Lower leg skin (tissue), 3 donors: ENCODE measurements around the gene ACOXL.
"Not testable (repeated sequence)": the region's sequence is repeated elsewhere in the genome, so short reads cannot be mapped to it uniquely, and the experiment has no call there.

Experiments
- POLR2A ChIP-seq, 2 donors: fragments of 450-650 bp; IDR thresholded peaks; one replicate each; pipeline ENCODE4 v1.6.1; 2016 to 2017; ENCODE audit warnings: antibody characterized with exemption in 2 of 2, mild to moderate bottlenecking in 1 of 2, moderate library complexity in 1 of 2
- TF ChIP-seq, protein P1 (sequence below), 3 donors: fragments of 450-650 bp; IDR thresholded peaks; one replicate each; pipeline ENCODE4 v1.5.1; 2016; ENCODE audit warnings: antibody characterized with exemption in 3 of 3, mild to moderate bottlenecking in 3 of 3, moderate library complexity in 2 of 3

GRCh38 chr2:110687775-110688484 lies 44.4 kb upstream of the ACOXL start:
- TF ChIP-seq, protein P1, sequence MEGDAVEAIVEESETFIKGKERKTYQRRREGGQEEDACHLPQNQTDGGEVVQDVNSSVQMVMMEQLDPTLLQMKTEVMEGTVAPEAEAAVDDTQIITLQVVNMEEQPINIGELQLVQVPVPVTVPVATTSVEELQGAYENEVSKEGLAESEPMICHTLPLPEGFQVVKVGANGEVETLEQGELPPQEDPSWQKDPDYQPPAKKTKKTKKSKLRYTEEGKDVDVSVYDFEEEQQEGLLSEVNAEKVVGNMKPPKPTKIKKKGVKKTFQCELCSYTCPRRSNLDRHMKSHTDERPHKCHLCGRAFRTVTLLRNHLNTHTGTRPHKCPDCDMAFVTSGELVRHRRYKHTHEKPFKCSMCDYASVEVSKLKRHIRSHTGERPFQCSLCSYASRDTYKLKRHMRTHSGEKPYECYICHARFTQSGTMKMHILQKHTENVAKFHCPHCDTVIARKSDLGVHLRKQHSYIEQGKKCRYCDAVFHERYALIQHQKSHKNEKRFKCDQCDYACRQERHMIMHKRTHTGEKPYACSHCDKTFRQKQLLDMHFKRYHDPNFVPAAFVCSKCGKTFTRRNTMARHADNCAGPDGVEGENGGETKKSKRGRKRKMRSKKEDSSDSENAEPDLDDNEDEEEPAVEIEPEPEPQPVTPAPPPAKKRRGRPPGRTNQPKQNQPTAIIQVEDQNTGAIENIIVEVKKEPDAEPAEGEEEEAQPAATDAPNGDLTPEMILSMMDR (IDR thresholded peaks at IDR 0.05), result not testable (repeated sequence)
- not testable (repeated sequence) for TF ChIP-seq POLR2A (IDR thresholded peaks at IDR 0.05)
